Urothelium cell line (cell line): ENCODE results near the gene ACADS.
A peak's percentile ranks its signal among the peaks of the same experiment; 100 is the strongest.

Experiments
- DNase-seq: peaks from one replicate; pipeline ENCODE4 v3.0.0; 2011; ENCODE audit warnings: low spot score, mixed read lengths
- FAIRE-seq: peaks from 2 replicates; lab custom pipeline; 2011; peaks lifted over from hg19 to GRCh38; lab: Jason Lieb, UNC

ACADS gene

DNA sequence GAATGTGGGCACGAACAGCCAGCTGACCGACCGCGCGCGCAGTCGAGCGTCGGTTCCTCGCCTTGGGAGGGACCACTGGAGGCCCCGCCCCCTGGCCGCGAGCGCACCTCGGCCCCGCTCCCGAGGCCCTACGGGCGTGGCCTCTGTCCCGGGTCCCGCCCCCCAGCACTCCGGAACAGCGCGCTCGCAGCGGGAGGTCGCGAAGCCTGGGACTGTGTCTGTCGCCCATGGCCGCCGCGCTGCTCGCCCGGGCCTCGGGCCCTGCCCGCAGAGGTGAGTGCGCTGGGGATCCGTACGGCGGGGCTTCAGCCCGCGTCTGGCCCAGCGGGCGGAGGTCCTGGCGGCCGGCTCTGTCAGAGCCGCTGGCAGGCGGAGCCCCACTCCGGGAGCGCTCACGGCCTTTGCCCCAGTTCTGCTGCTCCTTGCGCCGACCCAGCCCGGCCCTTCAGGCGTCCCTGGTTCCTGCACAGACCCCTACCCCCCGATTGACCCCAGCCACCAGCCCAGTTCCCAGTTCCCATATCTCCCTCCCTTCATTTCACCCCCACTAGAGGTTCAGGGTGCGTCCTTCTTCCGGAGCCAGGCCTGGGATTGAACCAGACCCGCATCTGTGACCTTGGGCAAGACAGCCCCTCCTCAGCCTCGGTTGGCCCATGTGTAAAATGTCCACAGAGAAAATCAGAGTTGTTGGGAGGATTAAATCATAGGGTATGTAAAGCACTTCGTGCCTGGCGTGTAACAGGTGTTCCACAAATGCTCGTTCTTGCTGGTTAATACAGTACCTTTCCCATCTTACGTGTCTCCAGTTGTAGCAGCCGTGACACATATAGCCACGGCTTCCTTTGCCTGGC is at the start of gene ACADS:
Gene ACADS, plus strand, starts transcription at position 168 of the 851 bp plus-strand sequence. Its CDS starts 60 bp downstream, at position 228.
- DNase-seq = peak; percentile 98
- peak; percentile 37 for FAIRE-seq

GRCh38 chr12:120677765-120678473 is 47.7 kb upstream of the ACADS start:
- FAIRE-seq = peak; percentile 66
- DNase-seq = peak; percentile 82

DNA sequence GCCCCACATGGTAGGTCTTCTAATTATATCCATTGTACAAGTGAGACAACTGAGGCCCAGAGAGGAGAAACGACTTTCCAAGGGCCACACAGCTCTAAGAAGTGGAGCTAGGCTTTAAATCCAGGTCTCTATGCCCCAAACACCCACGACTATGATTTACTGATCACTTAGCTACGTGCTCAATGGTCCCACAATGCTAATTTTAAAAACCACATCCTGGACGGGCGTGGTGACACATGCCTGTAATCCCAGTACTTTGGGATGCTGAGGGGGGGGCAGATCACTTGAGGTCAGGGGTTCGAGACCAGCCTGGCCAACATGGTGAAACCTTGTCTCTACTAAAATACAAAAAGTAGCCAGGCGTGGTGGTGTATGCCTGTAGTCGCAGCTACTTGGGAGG is 47.1 kb upstream of the ACADS start:
- no peak for FAIRE-seq
- peak; percentile 25 for DNase-seq

- no peak for FAIRE-seq
- no peak for DNase-seq
These were observed 45.4 kb upstream of the ACADS start for GRCh38 chr12:120680165-120680738.

- no peak for DNase-seq
- no peak for FAIRE-seq
These were observed 41.1 kb upstream of the ACADS start for GRCh38 chr12:120684523-120684932.

DNA sequence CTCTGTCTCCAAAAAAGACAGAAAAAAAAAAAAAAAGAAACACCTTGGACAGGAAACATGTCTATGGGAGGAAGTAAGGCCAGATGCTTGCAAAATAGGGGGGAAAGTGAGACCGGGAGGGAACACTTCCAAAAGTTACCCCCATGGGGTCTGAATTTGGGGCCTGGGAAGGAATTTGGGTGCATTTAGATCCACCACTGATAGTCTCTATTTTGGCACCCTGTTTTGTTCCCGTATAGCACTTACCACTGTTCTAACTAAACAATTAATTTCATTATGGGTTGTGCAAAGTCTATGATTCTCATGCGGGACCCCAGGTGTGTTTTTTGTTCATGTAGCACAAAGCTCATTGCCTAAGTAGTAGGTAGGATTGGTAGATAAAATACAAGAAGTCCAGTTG is 40.1 kb upstream of the ACADS start:
- no peak for DNase-seq
- no peak for FAIRE-seq

DNA sequence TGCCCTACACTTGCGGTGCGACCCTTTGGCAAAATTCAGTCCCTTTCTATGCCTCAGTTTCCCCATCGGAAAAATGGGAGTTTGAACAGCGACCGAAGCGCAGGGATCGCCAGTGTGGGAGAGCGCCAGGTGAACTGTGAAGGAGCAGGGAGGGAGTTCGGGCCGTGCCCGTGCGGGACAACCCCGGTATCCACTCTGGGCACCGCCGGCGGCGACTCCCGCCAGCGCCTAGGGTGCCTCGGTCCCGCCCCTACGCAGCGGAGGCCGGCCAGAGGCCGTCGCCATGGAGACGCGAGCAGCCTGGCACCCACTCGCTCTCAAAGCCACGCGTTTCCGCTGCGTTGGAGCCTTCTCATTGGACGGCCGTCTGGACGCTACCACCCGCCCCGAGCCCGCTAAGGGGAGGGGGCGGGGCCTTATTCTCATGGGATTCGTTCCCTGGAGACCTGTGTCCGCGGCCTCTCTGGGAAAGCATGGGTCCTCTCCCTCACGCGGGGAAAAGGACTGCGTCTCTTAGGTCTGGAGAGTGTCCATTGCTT is 39.4 kb upstream of the ACADS start:
- FAIRE-seq (peak; percentile 48), DNase-seq (peak; percentile 97)

GRCh38 chr12:120686690-120687577 is 38.7 kb upstream of the ACADS start, which contains the start of gene MLEC:
Gene MLEC (plus strand): TSS chr12:120687149. CDS start chr12:120687297, 148 bp downstream.
- DNase-seq (peak; percentile 99), FAIRE-seq (no peak)

DNA sequence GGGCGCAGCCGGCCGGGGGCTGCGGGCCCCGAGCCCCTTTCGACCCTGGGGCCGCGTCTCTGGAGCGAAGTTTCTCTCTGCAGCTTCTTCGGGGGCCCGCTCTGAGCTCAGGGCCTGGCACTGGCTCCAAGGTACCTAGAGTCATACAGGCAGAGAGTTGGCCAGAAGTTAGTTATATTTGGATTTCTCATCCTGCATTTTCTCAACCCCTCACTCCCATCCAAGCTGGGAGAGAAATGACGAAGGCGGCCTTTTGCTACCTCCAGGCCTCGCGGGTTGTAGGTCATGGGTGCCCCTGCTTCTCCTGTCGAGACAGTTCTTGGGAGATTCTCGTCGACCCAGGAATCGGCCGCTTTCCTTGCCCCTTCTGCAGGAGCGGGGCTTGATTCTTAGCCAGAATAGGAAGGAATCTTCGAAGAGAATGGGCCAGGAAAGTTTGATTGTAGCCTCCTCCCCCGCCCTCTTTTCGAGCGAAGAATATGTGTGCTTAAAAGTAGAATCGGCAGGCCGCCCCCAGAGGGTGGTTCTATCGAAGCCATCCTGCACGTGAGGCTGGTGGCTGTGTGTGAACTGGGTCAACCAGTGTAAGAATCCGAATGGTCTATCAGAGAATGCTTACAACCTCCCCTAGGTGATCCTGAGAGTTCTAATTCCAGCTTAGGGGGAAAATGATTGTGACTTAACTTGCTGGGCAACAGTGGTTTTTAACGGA is 37.9 kb upstream of the ACADS start:
- FAIRE-seq (no peak), DNase-seq (peak; percentile 16)

GRCh38 chr12:120688527-120689071 is 37.0 kb upstream of the ACADS start:
- FAIRE-seq (no peak), DNase-seq (no peak)

DNA sequence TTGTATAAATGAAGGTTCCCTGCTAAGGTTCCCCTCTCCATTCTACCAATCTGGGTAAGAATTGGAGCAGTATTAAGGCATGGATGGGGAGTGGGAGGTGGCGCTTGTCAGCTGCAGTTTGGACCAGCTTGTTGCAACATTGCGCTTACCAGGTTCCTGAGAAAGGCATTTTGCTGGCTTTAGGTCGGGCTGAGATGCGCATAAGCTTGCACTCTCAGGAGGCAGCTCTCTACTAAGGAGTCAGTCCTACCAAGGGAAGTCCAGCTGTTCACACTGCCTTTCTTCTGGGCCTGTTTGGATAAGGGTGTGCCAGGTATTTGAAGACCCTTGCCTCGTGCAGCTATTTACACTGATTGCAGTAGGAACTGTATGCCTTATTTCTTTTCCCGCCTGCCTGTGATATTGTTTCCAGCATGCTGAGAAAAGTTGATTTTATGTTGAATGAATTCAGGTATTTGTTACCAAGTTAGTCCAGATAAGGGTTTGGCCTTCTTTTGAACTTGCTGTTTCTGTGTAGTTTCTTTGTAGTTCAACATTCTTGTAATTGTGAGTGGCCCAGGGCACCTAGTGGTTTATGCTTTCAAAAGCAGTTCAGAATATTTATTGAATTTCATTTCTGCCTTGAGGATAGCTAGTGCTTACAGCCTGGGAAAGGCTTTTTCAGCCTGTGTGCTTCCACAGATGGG is 36.1 kb upstream of the ACADS start:
- DNase-seq (no peak), FAIRE-seq (no peak)

- no peak for DNase-seq
- no peak for FAIRE-seq
These were observed 35.6 kb upstream of the ACADS start for GRCh38 chr12:120690083-120690450.

DNA sequence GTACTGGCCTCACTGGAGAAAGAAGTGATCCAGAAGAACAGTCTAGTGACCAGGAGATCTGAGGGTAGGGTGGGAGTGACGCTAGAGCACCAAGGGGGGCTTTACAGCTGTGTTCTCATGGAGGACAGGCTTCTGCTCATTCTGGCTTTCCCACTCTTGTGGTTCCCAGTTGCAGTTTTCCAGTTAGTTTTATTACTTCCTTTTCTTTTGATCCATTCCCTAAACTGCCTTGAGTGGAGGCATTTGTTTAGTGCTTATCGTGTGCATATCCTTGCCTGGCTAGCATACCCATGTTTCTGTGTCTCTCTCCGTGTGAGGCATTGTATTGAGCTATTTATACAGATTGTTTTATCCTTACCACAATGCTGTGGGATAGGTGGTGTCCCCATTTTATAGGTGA is 34.6 kb upstream of the ACADS start:
- DNase-seq (no peak), FAIRE-seq (no peak)

- no peak for FAIRE-seq
- no peak for DNase-seq
These were observed 33.0 kb upstream of the ACADS start for GRCh38 chr12:120692524-120693033.

GRCh38 chr12:120693848-120694247 is 31.8 kb upstream of the ACADS start:
- FAIRE-seq = no peak

DNA sequence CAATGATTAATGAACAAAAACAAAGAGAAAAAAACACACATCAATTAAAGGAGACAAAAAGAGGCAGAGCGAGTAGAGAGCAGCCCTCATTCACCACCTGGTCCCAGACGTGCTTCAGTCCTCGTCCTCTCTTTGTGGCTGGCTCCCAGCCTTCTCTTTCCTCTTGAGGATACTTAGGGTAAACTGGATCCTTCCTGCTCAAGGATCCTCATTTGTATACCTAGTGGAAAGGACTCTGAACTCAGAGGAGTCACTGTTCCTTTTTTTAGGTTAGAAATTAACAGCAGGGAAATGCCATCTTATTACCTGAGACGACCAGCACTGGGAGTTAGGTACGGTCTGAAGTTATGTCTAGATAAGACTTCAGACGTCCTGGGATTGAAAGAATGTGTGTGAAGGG is 29.0 kb upstream of the ACADS start:
- DNase-seq = no peak
- FAIRE-seq = no peak

More at GRCh38 chr12:120693848-120694247, 31.8 kb upstream of the ACADS start:
- DNase-seq = no peak

DNA sequence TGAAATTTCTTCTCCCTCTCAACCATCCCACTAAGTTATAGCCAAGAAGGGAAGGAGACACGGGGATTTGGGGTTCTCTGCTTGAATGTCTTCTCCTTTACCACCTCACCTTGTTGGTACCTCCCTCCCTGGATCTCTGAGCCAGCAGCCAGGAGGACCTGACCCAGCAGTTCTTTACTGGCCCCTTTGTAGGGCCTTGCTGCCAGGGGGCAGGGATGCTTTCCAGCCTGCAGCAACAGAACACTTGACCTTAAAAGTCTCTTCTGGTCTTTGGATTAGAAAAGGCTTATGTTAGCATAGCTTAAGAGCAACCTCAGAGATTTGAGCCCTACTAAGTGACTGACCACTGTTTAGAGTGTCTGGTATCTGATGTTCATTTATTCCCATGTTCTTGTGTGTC is 28.3 kb upstream of the ACADS start:
- FAIRE-seq (no peak), DNase-seq (no peak)

- FAIRE-seq (no peak), DNase-seq (no peak)
These were observed 27.0 kb upstream of the ACADS start for GRCh38 chr12:120698665-120699064.

DNA sequence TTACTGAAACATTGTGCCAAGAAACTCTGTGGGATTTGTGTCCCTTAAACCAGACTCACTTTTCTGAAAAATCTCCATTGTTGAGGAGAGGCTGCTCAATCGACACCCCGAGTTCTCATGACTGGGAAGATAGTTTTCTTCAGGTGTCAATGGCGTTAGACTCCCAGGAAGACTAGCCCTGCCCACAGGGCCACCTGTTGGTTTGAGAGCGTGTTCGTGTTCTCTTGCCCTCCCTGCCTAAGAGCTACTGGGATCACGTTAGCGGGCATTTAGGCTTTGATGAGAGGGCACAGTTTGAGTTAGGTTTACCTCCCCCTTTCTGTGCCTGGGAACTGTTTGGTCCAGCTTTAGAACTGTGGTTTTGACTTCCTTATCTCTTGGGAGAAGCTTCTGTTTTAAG is 26.1 kb upstream of the ACADS start:
- no peak for FAIRE-seq
- DNase-seq = no peak
